GM12872 (cell line): ENCODE results near the gene DHX38.

Source experiments
- TF ChIP-seq, protein P1 (sequence below): IDR thresholded peaks from 3 replicates; pipeline ENCODE4 v1.5.1; 2011; ENCODE audit warnings: low read depth, mild to moderate bottlenecking, low read length, moderate library complexity; ENCODE audit not compliant: insufficient read depth

The DHX38 gene

GRCh38 chr16:72098936-72099335, 5.3 kb downstream of the DHX38 start:
- TF ChIP-seq, protein P1, sequence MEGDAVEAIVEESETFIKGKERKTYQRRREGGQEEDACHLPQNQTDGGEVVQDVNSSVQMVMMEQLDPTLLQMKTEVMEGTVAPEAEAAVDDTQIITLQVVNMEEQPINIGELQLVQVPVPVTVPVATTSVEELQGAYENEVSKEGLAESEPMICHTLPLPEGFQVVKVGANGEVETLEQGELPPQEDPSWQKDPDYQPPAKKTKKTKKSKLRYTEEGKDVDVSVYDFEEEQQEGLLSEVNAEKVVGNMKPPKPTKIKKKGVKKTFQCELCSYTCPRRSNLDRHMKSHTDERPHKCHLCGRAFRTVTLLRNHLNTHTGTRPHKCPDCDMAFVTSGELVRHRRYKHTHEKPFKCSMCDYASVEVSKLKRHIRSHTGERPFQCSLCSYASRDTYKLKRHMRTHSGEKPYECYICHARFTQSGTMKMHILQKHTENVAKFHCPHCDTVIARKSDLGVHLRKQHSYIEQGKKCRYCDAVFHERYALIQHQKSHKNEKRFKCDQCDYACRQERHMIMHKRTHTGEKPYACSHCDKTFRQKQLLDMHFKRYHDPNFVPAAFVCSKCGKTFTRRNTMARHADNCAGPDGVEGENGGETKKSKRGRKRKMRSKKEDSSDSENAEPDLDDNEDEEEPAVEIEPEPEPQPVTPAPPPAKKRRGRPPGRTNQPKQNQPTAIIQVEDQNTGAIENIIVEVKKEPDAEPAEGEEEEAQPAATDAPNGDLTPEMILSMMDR = no peak

DNA sequence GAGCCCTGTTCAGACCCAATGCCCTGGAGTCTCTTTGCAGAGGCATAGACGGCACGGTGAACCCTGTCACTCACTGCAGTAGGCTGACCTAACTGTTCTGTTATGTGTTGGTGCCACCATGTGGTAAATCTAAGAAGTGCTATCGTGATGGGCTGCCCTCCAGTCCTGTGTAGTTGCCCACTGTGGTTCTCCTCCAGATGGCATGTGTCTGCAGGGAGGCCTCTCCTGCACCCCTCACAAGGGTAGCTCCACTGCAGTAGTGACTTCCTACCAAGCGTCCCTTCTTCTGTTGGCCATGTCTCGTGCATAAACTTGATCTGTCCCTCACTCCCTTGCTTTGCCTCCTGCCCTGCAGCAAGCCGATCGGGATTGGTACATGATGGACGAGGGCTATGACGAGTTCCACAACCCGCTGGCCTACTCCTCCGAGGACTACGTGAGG, 5.8 kb downstream of the DHX38 start:
- TF ChIP-seq, protein P1 = peak; percentile 67

GRCh38 chr16:72101195-72101594, 7.5 kb downstream of the DHX38 start:
- TF ChIP-seq, protein P1 = no peak

DNA sequence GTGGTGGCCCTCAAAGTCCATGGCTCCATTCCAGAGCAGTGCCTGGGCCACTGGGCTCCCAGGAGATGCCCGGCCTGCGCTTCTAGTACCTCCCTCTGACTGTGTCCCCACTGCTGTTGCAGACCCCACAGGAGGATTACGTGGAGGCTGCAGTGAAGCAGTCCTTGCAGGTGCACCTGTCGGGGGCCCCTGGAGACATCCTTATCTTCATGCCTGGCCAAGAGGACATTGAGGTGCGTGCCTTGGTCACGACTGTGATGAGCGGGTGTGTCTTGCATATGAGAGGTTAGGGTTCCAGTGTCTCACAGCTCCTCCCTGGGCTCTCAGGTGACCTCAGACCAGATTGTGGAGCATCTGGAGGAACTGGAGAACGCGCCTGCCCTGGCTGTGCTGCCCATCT, 11.3 kb downstream of the DHX38 start:
- TF ChIP-seq, protein P1 = no peak

DNA sequence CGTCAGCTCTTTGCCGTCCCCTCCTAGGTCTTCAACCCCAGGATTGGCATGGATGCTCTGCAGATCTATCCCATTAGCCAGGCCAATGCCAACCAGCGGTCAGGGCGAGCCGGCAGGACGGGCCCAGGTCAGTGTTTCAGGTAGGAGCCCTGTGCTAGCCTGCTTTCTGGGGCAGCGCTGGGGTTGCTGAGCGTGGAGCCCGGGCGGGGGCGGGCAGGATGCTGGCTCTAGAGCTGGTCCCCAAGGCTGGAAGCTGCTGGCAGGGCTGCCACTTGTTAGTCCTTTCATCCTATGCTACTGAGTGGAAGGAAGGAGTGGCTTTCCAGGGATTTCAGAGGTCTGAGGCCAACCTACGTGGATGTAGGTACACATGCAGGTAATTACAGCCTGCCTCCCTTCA, 12.3 kb downstream of the DHX38 start:
- TF ChIP-seq, protein P1 = no peak

- TF ChIP-seq, protein P1 = no peak
Observed at GRCh38 chr16:72107371-72107770, 13.7 kb downstream of the DHX38 start.

DNA sequence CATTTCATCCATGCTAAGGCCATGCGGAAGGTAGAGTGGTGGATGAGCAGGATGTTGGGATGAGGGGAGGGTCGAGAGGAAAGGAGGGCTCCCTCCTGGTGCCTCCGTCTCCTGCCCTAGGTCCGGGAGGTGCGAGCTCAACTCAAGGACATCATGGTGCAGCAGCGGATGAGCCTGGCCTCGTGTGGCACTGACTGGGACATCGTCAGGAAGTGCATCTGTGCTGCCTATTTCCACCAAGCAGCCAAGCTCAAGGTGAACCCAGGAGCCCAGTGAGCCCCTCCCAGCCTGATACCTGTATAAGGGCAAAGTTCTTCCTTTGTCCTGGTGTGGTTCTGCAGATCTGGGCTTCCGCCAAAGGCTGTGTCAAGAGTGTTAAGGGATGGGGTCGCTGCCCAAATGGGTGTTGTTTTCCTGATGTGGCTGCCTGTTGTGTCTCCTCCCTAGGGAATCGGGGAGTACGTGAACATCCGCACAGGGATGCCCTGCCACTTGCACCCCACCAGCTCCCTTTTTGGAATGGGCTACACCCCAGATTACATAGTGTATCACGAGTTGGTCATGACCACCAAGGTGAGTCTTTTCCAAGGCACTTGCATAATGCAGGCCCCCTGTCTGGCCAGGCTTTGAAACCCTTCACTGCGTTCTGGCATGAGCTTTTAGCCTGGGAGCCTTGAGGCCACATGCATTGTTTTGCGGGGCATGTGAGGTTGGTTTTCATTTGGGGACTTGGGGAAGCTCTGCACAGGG, 14.9 kb downstream of the DHX38 start:
- TF ChIP-seq, protein P1 = no peak
